ENCODE results near the gene ARHGEF28. TPM values are rescaled to one million over a fixed set of nuclear protein-coding genes. Genes with fewer than 3 reads are reported as not detected.

The ARHGEF28 gene
- total and polyA plus RNA-seq, 10 of the 15 experiments (the other 5 are each of a cell fraction or from before 2014, with no cell fraction given): 0.10 to 0.72 (median 0.22) TPM; not detected in 2

DNA sequence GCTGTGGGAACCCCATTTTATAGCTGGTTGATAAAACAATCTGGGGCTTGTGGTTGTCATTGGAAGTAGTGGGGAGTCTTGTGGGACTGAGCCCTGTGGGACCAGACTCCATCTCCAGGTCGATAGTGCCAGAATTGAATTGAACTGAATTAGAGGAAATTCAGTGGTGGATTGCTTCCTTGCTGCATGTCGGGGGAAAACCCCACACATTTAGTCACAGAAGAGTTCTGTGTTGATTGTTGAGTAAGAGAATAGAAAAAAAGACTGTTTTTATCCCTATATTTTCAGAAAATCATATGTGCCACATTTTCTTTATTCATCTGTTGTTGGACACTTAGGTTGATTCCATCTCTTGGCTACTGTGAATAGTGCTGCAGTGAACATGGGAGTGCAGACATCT, 209.7 kb downstream of the ARHGEF28 start:
- FAIRE-seq (no peak), DNase-seq (ENCODE audit: low read depth, low spot score) (no peak), ATAC-seq (no peak)
- intact Hi-C loops (cut with micrococcal nuclease; ENCODE audit: unreplicated experiment) (no loop called here), in situ Hi-C loops (cut with MboI) (no loop called here)
- ChIA-PET SMC1A (ENCODE audit: uncharacterized antibody, unreplicated experiment) (interaction anchor here (0.6 to 0.8 kb wide), 2 partner anchors 12 to 1024 kb away, joined by 3 read pairs; no protein-coding TSS in a partner anchor), RAD21 (ENCODE audit: unreplicated experiment) (no interaction called here), CTCF (no interaction called here), POLR2A (interaction anchor here (0.6 kb wide), 1 partner anchor 21 kb away, joined by 3 read pairs; no protein-coding TSS in a partner anchor)
- TF ChIP-seq ZNF592 (IDR thresholded peaks at IDR 0.05): no peak
- TF ChIP-seq CHD4 (IDR thresholded peaks at IDR 0.05): no peak
- TF ChIP-seq, protein P1, sequence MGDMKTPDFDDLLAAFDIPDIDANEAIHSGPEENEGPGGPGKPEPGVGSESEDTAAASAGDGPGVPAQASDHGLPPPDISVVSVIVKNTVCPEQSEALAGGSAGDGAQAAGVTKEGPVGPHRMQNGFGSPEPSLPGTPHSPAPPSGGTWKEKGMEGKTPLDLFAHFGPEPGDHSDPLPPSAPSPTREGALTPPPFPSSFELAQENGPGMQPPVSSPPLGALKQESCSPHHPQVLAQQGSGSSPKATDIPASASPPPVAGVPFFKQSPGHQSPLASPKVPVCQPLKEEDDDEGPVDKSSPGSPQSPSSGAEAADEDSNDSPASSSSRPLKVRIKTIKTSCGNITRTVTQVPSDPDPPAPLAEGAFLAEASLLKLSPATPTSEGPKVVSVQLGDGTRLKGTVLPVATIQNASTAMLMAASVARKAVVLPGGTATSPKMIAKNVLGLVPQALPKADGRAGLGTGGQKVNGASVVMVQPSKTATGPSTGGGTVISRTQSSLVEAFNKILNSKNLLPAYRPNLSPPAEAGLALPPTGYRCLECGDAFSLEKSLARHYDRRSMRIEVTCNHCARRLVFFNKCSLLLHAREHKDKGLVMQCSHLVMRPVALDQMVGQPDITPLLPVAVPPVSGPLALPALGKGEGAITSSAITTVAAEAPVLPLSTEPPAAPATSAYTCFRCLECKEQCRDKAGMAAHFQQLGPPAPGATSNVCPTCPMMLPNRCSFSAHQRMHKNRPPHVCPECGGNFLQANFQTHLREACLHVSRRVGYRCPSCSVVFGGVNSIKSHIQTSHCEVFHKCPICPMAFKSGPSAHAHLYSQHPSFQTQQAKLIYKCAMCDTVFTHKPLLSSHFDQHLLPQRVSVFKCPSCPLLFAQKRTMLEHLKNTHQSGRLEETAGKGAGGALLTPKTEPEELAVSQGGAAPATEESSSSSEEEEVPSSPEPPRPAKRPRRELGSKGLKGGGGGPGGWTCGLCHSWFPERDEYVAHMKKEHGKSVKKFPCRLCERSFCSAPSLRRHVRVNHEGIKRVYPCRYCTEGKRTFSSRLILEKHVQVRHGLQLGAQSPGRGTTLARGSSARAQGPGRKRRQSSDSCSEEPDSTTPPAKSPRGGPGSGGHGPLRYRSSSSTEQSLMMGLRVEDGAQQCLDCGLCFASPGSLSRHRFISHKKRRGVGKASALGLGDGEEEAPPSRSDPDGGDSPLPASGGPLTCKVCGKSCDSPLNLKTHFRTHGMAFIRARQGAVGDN (IDR thresholded peaks at IDR 0.05): no peak
- TF ChIP-seq, protein P2, sequence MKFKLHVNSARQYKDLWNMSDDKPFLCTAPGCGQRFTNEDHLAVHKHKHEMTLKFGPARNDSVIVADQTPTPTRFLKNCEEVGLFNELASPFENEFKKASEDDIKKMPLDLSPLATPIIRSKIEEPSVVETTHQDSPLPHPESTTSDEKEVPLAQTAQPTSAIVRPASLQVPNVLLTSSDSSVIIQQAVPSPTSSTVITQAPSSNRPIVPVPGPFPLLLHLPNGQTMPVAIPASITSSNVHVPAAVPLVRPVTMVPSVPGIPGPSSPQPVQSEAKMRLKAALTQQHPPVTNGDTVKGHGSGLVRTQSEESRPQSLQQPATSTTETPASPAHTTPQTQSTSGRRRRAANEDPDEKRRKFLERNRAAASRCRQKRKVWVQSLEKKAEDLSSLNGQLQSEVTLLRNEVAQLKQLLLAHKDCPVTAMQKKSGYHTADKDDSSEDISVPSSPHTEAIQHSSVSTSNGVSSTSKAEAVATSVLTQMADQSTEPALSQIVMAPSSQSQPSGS (IDR thresholded peaks at IDR 0.05; ENCODE audit: low read length): no peak
- TF ChIP-seq KLF5 (IDR thresholded peaks at IDR 0.05; ENCODE audit: partially characterized antibody): no peak
- no peak for TF ChIP-seq TCF7 (IDR thresholded peaks at IDR 0.05; ENCODE audit: borderline replicate concordance)
- TF ChIP-seq HDGF (IDR thresholded peaks at IDR 0.05): no peak
- no peak for TF ChIP-seq IKZF2 (IDR thresholded peaks at IDR 0.05)
- TF ChIP-seq MEF2A (IDR thresholded peaks at IDR 0.05; ENCODE audit: insufficient read depth, low read depth, low read length): no peak
- no peak for TF ChIP-seq MYC (IDR thresholded peaks at IDR 0.05; ENCODE audit: insufficient read depth, insufficient read length, insufficient replicate concordance, low read length, severe bottlenecking)
- no peak for TF ChIP-seq NR2F1 (conservative IDR thresholded peaks at IDR 0.05)
- TF ChIP-seq RFX5 (IDR thresholded peaks at IDR 0.05; ENCODE audit: low read depth, low read length): no peak
- TF ChIP-seq ZBTB33 (IDR thresholded peaks at IDR 0.05): no peak
- Histone ChIP-seq H3K4me2 (ENCODE audit: control insufficient read depth, insufficient read depth) (no peak overlapping the region), H3K9me3 (replicated peaks; ENCODE audit: control insufficient read depth, insufficient read depth, low read length) (no peaks in the 10 kb centered on the region), H3K27me3 (replicated peaks in 1 of 2; ENCODE audit: control insufficient read depth in 2 of 2, insufficient read depth in 2 of 2, low read length in 1 of 2) (no peaks in the 10 kb centered on the region; a peak in 1 of 4 replicates), H4K20me1 (ENCODE audit: control insufficient read depth, insufficient read depth) (no peaks in the 10 kb centered on the region), H3K36me3 (ENCODE audit: control insufficient read depth in 2 of 2, insufficient read depth in 2 of 2, low read length in 1 of 2) (no peaks in the 10 kb centered on the region), H3K79me2 (ENCODE audit: control insufficient read depth, insufficient read depth, low read length) (no peaks in the 10 kb centered on the region), H2AFZ (ENCODE audit: control insufficient read depth, low read depth, low read length) (no peak overlapping the region), H3K27ac (ENCODE audit: control insufficient read depth, insufficient read depth) (no peak overlapping the region), H3K9ac (ENCODE audit: control insufficient read depth, insufficient read depth, low read length) (no peak overlapping the region), H3K4me3 (no peak overlapping the region), H3K4me1 (ENCODE audit: control insufficient read depth, insufficient read depth, low read length) (no peaks in the 10 kb centered on the region)
- no TSS peak for BruUV-seq (replicated peaks)
- 0% methylated on average over 2 of the region's 2 CpGs for WGBS (ENCODE audit: insufficient coverage, insufficient replicate concordance, low lambda C conversion rate, missing lambda C conversion rate)

Measured in GM12878 (cell line).